CD4-positive, alpha-beta T cell treated with Interleukin-12 subunit alpha and Interleukin-12 subunit beta, for 1 hour (primary cell): Measurements from ENCODE around the gene ILDR2.

ENCODE experiments used
- DNase-seq: peaks from one replicate; pipeline ENCODE4 v3.0.0-alpha.2; 2020

Gene ILDR2

GRCh38 chr1:166975361-166976129, at the start of gene ILDR2:
Gene ILDR2 (minus strand): TSS chr1:166975540. CDS start chr1:166975268, 272 bp downstream.
- peak; percentile 45 for DNase-seq

GRCh38 chr1:167022384-167022783, 47.0 kb upstream of the ILDR2 start:
- no peak for DNase-seq

GRCh38 chr1:167016100-167016750, 40.9 kb upstream of the ILDR2 start:
- no peak for DNase-seq

GRCh38 chr1:167013108-167013929, 38.0 kb upstream of the ILDR2 start:
- DNase-seq = no peak

GRCh38 chr1:167012570-167012969, 37.2 kb upstream of the ILDR2 start:
- DNase-seq = no peak

- no peak for DNase-seq
These were observed 36.3 kb upstream of the ILDR2 start for GRCh38 chr1:167011560-167012191.

- DNase-seq = no peak
These were observed 28.4 kb upstream of the ILDR2 start for GRCh38 chr1:167003711-167004110.

GRCh38 chr1:167002354-167002753, 27.0 kb upstream of the ILDR2 start:
- no peak for DNase-seq

- DNase-seq = no peak
These were observed 25.2 kb upstream of the ILDR2 start for GRCh38 chr1:167000546-167000945.

- DNase-seq = no peak
These were observed 24.2 kb upstream of the ILDR2 start for GRCh38 chr1:166999500-167000055.

- no peak for DNase-seq
These were observed 23.7 kb upstream of the ILDR2 start for GRCh38 chr1:166999075-166999474.

- no peak for DNase-seq
These were observed 13.7 kb upstream of the ILDR2 start, which contains the start of gene MAEL for GRCh38 chr1:166988974-166989515. Gene MAEL (plus strand): TSS chr1:166989280. CDS start chr1:166989353, 73 bp downstream.

- no peak for DNase-seq
These were observed 6.2 kb upstream of the ILDR2 start for GRCh38 chr1:166981589-166981988.

- DNase-seq = no peak
These were observed 5.5 kb upstream of the ILDR2 start for GRCh38 chr1:166980818-166981217.

GRCh38 chr1:166980383-166980782, 5.0 kb upstream of the ILDR2 start:
- no peak for DNase-seq

GRCh38 chr1:166978821-166979220, 3.5 kb upstream of the ILDR2 start:
- no peak for DNase-seq

- DNase-seq = no peak
These were observed 2.6 kb upstream of the ILDR2 start for GRCh38 chr1:166977951-166978350.

GRCh38 chr1:166974647-166975345, 544 bp downstream of the ILDR2 start:
- DNase-seq = peak; percentile 13

GRCh38 chr1:166972826-166973225, 2.5 kb downstream of the ILDR2 start:
- no peak for DNase-seq

GRCh38 chr1:166972193-166972592, 3.1 kb downstream of the ILDR2 start:
- no peak for DNase-seq

- DNase-seq = no peak
These were observed 4.1 kb downstream of the ILDR2 start for GRCh38 chr1:166971252-166971651.
